DOHH2 (cell line): ENCODE results near the gene ROBO1.

ENCODE experiments used
- H3F3A ChIP-seq: fragments of 200-600 bp; sonication (generic), shearing (Covaris generic); 2 replicates; pipeline ENCODE4 v1.6.0; 2016; ENCODE audit warnings: antibody characterized with exemption, mild to moderate bottlenecking; ENCODE audit not compliant: control insufficient read depth, insufficient read depth
- H3K27ac ChIP-seq: fragments of 200-600 bp; sonication (generic); 2 replicates; pipeline ENCODE4 v1.5.1; 2014; ENCODE audit warnings: low read depth, mild to moderate bottlenecking, low read length, moderate library complexity
- H3K27me3 ChIP-seq: fragments of 200-600 bp; sonication (generic); 2 replicates; pipeline ENCODE4 v1.6.1; 2014; ENCODE audit warnings: mild to moderate bottlenecking, low read length, mixed read lengths; ENCODE audit not compliant: control insufficient read depth
- H3K36me3 ChIP-seq: fragments of 200-600 bp; sonication (generic); 2 replicates; pipeline ENCODE4 v1.6.1; 2014; ENCODE audit warnings: mild to moderate bottlenecking, low read length, moderate library complexity, mixed read lengths; ENCODE audit not compliant: control insufficient read depth
- H3K4me1 ChIP-seq: fragments of 200-600 bp; sonication (generic); 2 replicates; pipeline ENCODE4 v1.6.1; 2014; ENCODE audit warnings: mild to moderate bottlenecking, low read length, mixed read lengths; ENCODE audit not compliant: control insufficient read depth
- H3K4me2 ChIP-seq: fragments of 200-600 bp; sonication (generic); 2 replicates; pipeline ENCODE4 v1.6.0; 2014; ENCODE audit warnings: mild to moderate bottlenecking, low read length, moderate library complexity
- H3K4me3 ChIP-seq: fragments of 200-600 bp; sonication (generic); 2 replicates; pipeline ENCODE4 v1.5.1; 2014; ENCODE audit warnings: mild to moderate bottlenecking, low read length, mixed read lengths
- H3K79me2 ChIP-seq: fragments of 200-600 bp; sonication (generic); 2 replicates; pipeline ENCODE4 v1.6.1; 2014; ENCODE audit warnings: mild to moderate bottlenecking, low read length, mixed read lengths; ENCODE audit not compliant: control insufficient read depth
- H3K9me2 ChIP-seq: fragments of 200-600 bp; sonication (generic); replicated peaks from 2 replicates; pipeline ENCODE4 v1.6.1; 2014; ENCODE audit warnings: mild to moderate bottlenecking, low read length, mixed read lengths; ENCODE audit not compliant: control insufficient read depth
- H3K9me3 ChIP-seq: fragments of 200-600 bp; sonication (generic); 2 replicates; pipeline ENCODE4 v1.6.1; 2014; ENCODE audit warnings: antibody characterized with exemption, low read length, mixed read lengths; ENCODE audit not compliant: control insufficient read depth, insufficient read depth
- H4K20me1 ChIP-seq: fragments of 200-600 bp; sonication (generic); 2 replicates; pipeline ENCODE4 v1.6.0; 2014; ENCODE audit warnings: low read depth, mild to moderate bottlenecking, antibody characterized with exemption, low read length, moderate library complexity; ENCODE audit not compliant: control insufficient read depth, insufficient read depth
- EZH2phosphoT487 ChIP-seq: fragments of 200-600 bp; sonication (generic); IDR thresholded peaks from 2 replicates; pipeline ENCODE4 v1.6.1; 2017; ENCODE audit warnings: borderline replicate concordance, mild to moderate bottlenecking, antibody characterized with exemption, low read length, moderate library complexity, mixed read lengths
- TF ChIP-seq, protein P1 (sequence below): fragments of 200-600 bp; sonication (generic); IDR thresholded peaks from one replicate; pipeline ENCODE4 v1.5.1; 2014; ENCODE audit warnings: antibody characterized with exemption, mild to moderate bottlenecking, low read depth, low read length; ENCODE audit not compliant: poor library complexity, severe bottlenecking

Gene ROBO1

DNA sequence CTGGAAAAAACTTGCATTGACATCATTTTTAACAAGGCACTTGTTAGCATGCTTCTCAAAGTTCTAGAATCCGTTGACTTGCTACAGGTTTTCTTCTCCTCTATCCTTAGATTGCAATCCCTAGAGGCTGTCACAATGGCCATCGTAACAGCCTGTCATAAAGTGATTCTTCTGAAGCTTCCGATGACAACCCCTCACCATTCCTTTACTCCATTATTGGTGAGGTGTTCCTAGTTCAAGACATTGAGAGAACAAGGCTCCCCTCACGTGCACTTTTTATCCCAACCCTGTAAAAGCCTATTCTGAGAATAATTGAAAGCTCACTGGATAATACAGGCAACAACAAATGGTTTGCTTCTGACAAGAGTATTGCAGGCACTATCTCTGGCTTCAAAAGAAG lies 131.4 kb downstream of the ROBO1 start:
- no peaks in the 10 kb centered on the region for H3K79me2 ChIP-seq
- TF ChIP-seq EZH2phosphoT487 = no peak
- TF ChIP-seq, protein P1, sequence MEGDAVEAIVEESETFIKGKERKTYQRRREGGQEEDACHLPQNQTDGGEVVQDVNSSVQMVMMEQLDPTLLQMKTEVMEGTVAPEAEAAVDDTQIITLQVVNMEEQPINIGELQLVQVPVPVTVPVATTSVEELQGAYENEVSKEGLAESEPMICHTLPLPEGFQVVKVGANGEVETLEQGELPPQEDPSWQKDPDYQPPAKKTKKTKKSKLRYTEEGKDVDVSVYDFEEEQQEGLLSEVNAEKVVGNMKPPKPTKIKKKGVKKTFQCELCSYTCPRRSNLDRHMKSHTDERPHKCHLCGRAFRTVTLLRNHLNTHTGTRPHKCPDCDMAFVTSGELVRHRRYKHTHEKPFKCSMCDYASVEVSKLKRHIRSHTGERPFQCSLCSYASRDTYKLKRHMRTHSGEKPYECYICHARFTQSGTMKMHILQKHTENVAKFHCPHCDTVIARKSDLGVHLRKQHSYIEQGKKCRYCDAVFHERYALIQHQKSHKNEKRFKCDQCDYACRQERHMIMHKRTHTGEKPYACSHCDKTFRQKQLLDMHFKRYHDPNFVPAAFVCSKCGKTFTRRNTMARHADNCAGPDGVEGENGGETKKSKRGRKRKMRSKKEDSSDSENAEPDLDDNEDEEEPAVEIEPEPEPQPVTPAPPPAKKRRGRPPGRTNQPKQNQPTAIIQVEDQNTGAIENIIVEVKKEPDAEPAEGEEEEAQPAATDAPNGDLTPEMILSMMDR = no peak
- no peaks in the 10 kb centered on the region for H3K4me1 ChIP-seq
- H4K20me1 ChIP-seq = no peaks in the 10 kb centered on the region
- no peaks in the 10 kb centered on the region for H3K9me2 ChIP-seq
- no peaks in the 10 kb centered on the region for H3K27me3 ChIP-seq
- no peak overlapping the region for H3K4me2 ChIP-seq
- no peak overlapping the region for H3K27ac ChIP-seq
- H3K4me3 ChIP-seq = no peak overlapping the region
- no peaks in the 10 kb centered on the region for H3K36me3 ChIP-seq
- no peaks in the 10 kb centered on the region for H3F3A ChIP-seq
- H3K9me3 ChIP-seq = no peaks in the 10 kb centered on the region

DNA sequence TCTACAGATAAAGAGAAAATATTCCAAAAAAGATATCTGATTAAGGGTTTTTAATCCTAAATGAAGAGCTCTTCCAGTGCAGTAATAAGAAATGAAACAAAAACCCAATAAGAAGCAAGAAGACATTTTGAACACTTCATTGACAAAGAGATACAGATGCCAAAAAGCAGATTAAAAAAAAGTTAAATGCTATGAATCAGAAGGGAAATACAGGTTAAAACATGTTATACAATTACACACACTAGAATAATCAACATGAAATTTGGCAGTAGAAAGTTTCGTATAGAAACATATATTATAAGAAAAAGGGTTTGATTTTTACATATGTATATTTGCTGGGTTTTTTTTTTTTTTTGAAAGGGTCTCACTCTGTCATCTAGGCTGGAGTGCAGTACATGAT lies 135.0 kb downstream of the ROBO1 start:
- H3K4me3 ChIP-seq = no peak overlapping the region
- no peak for TF ChIP-seq EZH2phosphoT487
- TF ChIP-seq, protein P1 = no peak
- H3K27me3 ChIP-seq = no peaks in the 10 kb centered on the region
- H4K20me1 ChIP-seq = no peaks in the 10 kb centered on the region
- no peaks in the 10 kb centered on the region for H3K4me1 ChIP-seq
- no peaks in the 10 kb centered on the region for H3F3A ChIP-seq
- H3K79me2 ChIP-seq = no peaks in the 10 kb centered on the region
- H3K4me2 ChIP-seq = no peak overlapping the region
- H3K27ac ChIP-seq = no peak overlapping the region
- H3K9me2 ChIP-seq = no peaks in the 10 kb centered on the region
- no peaks in the 10 kb centered on the region for H3K36me3 ChIP-seq
- H3K9me3 ChIP-seq = no peaks in the 10 kb centered on the region

GRCh38 chr3:79618883-79619282 lies 148.9 kb downstream of the ROBO1 start:
- no peaks in the 10 kb centered on the region for H3F3A ChIP-seq
- no peaks in the 10 kb centered on the region for H3K36me3 ChIP-seq
- peaks cover 2% of the 10 kb centered on the region for H3K9me3 ChIP-seq
- no peak overlapping the region for H3K27ac ChIP-seq
- no peaks in the 10 kb centered on the region for H4K20me1 ChIP-seq
- no peaks in the 10 kb centered on the region for H3K27me3 ChIP-seq
- no peaks in the 10 kb centered on the region for H3K79me2 ChIP-seq
- H3K9me2 ChIP-seq = no peaks in the 10 kb centered on the region
- no peak overlapping the region for H3K4me3 ChIP-seq
- TF ChIP-seq, protein P1 = no peak
- no peak for TF ChIP-seq EZH2phosphoT487
- no peaks in the 10 kb centered on the region for H3K4me1 ChIP-seq
- no peak overlapping the region for H3K4me2 ChIP-seq

GRCh38 chr3:79606414-79606813 lies 161.4 kb downstream of the ROBO1 start:
- Histone ChIP-seq H3K27ac (no peak overlapping the region), H3K27me3 (no peaks in the 10 kb centered on the region), H4K20me1 (no peaks in the 10 kb centered on the region), H3K9me3 (no peaks in the 10 kb centered on the region), H3K36me3 (no peaks in the 10 kb centered on the region), H3K4me3 (no peak overlapping the region), H3K9me2 (no peaks in the 10 kb centered on the region), H3K79me2 (no peaks in the 10 kb centered on the region), H3K4me1 (no peaks in the 10 kb centered on the region), H3K4me2 (no peak overlapping the region), H3F3A (no peaks in the 10 kb centered on the region)
- TF ChIP-seq EZH2phosphoT487 = no peak
- TF ChIP-seq, protein P1 = no peak
